K562 (cell line): Measurements from ENCODE around the gene PRKCB. TPM values are rescaled to one million over a fixed set of nuclear protein-coding genes. Genes with fewer than 3 reads are reported as not detected.

Source experiments
- ATAC-seq: fragments of 200-7000 bp; cut with Tn5 transposase; 3 replicates; pipeline ENCODE4 v1.9.1; 2020; ENCODE audit warnings: moderate library complexity
- BruUV-seq: library from RNA; stranded (reverse); fragments of 400-500 nt; replicated peaks from 2 replicates; lab custom pipeline; 2021; lab: Mats Ljungman, UMichigan
- CTCF ChIA-PET: fragments of 300-600 bp; formaldehyde crosslinking; extraction: SDS; loops from one replicate; lab custom pipeline; 2021; ENCODE audit warnings: low intra/inter-chr PET ratio; lab: Yijun Ruan, JAX
- POLR2A ChIA-PET: fragments of 300-600, 350-650 bp; sonication (Branson Sonifier 250); formaldehyde crosslinking; extraction: SDS; loops from one replicate; lab custom pipeline; 2021; ENCODE audit warnings: antibody characterized with exemption, inconsistent platforms; lab: Yijun Ruan, JAX
- DNase-seq, 4 experiments: peaks; one replicate each; pipeline versions ENCODE4 v3.0.0 to v3.0.0-alpha.2; 2011 to 2018; ENCODE audit warnings: low spot score in 3 of 4, mixed read lengths in 3 of 4; ENCODE audit errors: extremely low read depth in 1 of 4
- FAIRE-seq: peaks from 2 replicates; lab custom pipeline; 2011; peaks lifted over from hg19 to GRCh38; lab: Jason Lieb, UNC
- H2AFZ ChIP-seq: 2 replicates; pipeline ENCODE4 v1.6.0; 2011; ENCODE audit warnings: low read depth, low read length, control low read depth, inconsistent platforms
- H3K27ac ChIP-seq: fragments of 200-600 bp; 3 replicates; pipeline ENCODE4 v1.8.0; 2011; ENCODE audit warnings: low read depth, mild to moderate bottlenecking, control low read depth, inconsistent platforms, low read length, moderate library complexity, mixed read lengths; ENCODE audit errors: extremely low read depth
- H3K27me3 ChIP-seq, 2 experiments: fragments of 300-600 bp in 1 of 2; 2 replicates in 1 of 2; 3 replicates in 1 of 2; pipeline versions ENCODE4 v1.6.0 to v1.8.0; 2011; ENCODE audit warnings: inconsistent platforms in 2 of 2, low read length in 2 of 2, mild to moderate bottlenecking in 1 of 2, mixed read lengths in 1 of 2, moderate library complexity in 1 of 2; ENCODE audit not compliant: control insufficient read depth in 2 of 2, insufficient read depth in 2 of 2
- H3K36me3 ChIP-seq: fragments of 300-600 bp; 3 replicates; pipeline ENCODE4 v1.8.0; 2011; ENCODE audit warnings: mild to moderate bottlenecking, low read length, inconsistent platforms; ENCODE audit not compliant: control insufficient read depth, insufficient read depth
- H3K4me1 ChIP-seq, 2 experiments: fragments of 200-600 bp in 1 of 2; replicated peaks in 1 of 2; 2 replicates in 1 of 2; 3 replicates in 1 of 2; pipeline versions ENCODE4 v1.5.1 to v1.8.0; 2011; ENCODE audit warnings: inconsistent platforms in 2 of 2, low read length in 2 of 2, mild to moderate bottlenecking in 1 of 2, mixed read lengths in 1 of 2, moderate library complexity in 1 of 2; ENCODE audit not compliant: control insufficient read depth in 2 of 2, insufficient read depth in 2 of 2
- H3K4me2 ChIP-seq: 2 replicates; pipeline ENCODE4 v1.6.1; 2011; ENCODE audit warnings: low read length, control low read depth, inconsistent platforms, mixed read lengths; ENCODE audit not compliant: insufficient read depth
- H3K4me3 ChIP-seq: fragments of 200-600 bp; sonication (generic), shearing (Covaris generic); 2 replicates; pipeline ENCODE4 v1.5.1; 2016; ENCODE audit warnings: control low read depth, inconsistent platforms
- H3K79me2 ChIP-seq: fragments of 200-600 bp; 3 replicates; pipeline ENCODE4 v1.8.0; 2011; ENCODE audit warnings: low read length, inconsistent platforms; ENCODE audit not compliant: control insufficient read depth, insufficient read depth
- H3K9ac ChIP-seq, 2 experiments: 2 replicates each; pipeline versions ENCODE4 v1.6.0 to v1.6.1; 2011; ENCODE audit warnings: low read depth in 2 of 2, low read length in 2 of 2, control low read depth in 1 of 2, inconsistent platforms in 1 of 2, mild to moderate bottlenecking in 1 of 2, mixed read lengths in 1 of 2; ENCODE audit not compliant: insufficient read depth in 1 of 2
- H3K9me1 ChIP-seq: one replicate; pipeline ENCODE4 v1.6.0; 2011; ENCODE audit warnings: inconsistent platforms, mild to moderate bottlenecking, low read length, moderate library complexity; ENCODE audit not compliant: control insufficient read depth, insufficient read depth
- H3K9me3 ChIP-seq: replicated peaks from 2 replicates; pipeline ENCODE4 v1.5.1; 2011; ENCODE audit warnings: low read depth, low read length, inconsistent platforms; ENCODE audit not compliant: control insufficient read depth, insufficient read depth
- H4K20me1 ChIP-seq: replicated peaks from 2 replicates; pipeline ENCODE4 v1.6.1; 2011; ENCODE audit warnings: low read length, inconsistent platforms, mixed read lengths; ENCODE audit not compliant: control insufficient read depth, insufficient read depth
- BRD9 ChIP-seq: fragments of 450-650 bp; IDR thresholded peaks from 2 replicates; pipeline ENCODE4 v1.6.1; 2018; ENCODE audit warnings: low read depth; ENCODE audit not compliant: partially characterized antibody
- CREM ChIP-seq: IDR thresholded peaks from 2 replicates; pipeline ENCODE4 v1.6.1; 2014; ENCODE audit warnings: antibody characterized with exemption, low read depth
- PHF8 ChIP-seq: fragments of 200-600 bp; sonication (generic); IDR thresholded peaks from 2 replicates; pipeline ENCODE4 v1.6.1; 2012; ENCODE audit warnings: mixed run types, mild to moderate bottlenecking, inconsistent platforms, low read length, moderate library complexity, borderline replicate concordance
- POLR3A ChIP-seq: IDR thresholded peaks from 2 replicates; pipeline ENCODE4 v1.6.1; 2011; ENCODE audit warnings: borderline replicate concordance, mild to moderate bottlenecking, moderate library complexity; ENCODE audit not compliant: insufficient read length, insufficient read depth; ENCODE audit errors: extremely low read depth
- WGBS: fragments of 100-300 bp; shearing (Covaris generic); methylation state at CpG from one replicate; pipeline ENCODE4 v1.1.6; 2016; ENCODE audit warnings: low coverage, mixed read lengths; ENCODE audit not compliant: insufficient coverage; ENCODE audit errors: missing lambda C conversion rate; 5-methylcytosine and 5-hydroxymethylcytosine counted together
- in situ Hi-C: fragments of 300-500 bp; cut with MboI; formaldehyde crosslinking; loops from 4 replicates; pipeline ENCODE4 v1.15.0; 2018; ENCODE audit warnings: inconsistent platforms, mixed read lengths
- intact Hi-C: fragments of 100-400 bp; cut with micrococcal nuclease; formaldehyde crosslinking; loops from 2 replicates; pipeline ENCODE4 v1.14.2; 2022
- polyA plus RNA-seq, 8 experiments: library from polyadenylated mRNA; depleted of rRNA in 4 of 8; stranded (reverse) in 5 of 8; unstranded in 3 of 8; fragments of >200 nt; fragmentation: Nextera tagmentation in 2 of 8; fragmentation: Illumina TruSeq in 1 of 8; extraction: Ambion mirVana in 2 of 8; extraction: Trizol in 1 of 8; gene quantifications; 2 replicates each; pipeline versions ENCODE4 v1.2.1 to v1.2.3, GENCODE V29; 2011 to 2014; ENCODE audit warnings: inconsistent platforms in 1 of 8, missing spikeins in 1 of 8
- total RNA-seq, 7 experiments: library from RNA; depleted of rRNA in 6 of 7; stranded (reverse); fragments of >200 nt in 6 of 7; fragmentation: Illumina TruSeq in 2 of 7; extraction: Trizol in 2 of 7; gene quantifications; 2 replicates each; pipeline versions ENCODE4 v1.2.1 to v1.2.3, GENCODE V29; 2011 to 2021; ENCODE audit warnings: low replicate concordance in 1 of 7
- TF ChIP-seq, protein P1 (sequence below): sonication (generic); formaldehyde crosslinking; IDR thresholded peaks from 2 replicates; pipeline ENCODE4 v1.8.0; 2023; ENCODE audit warnings: missing genetic modification reagents, mild to moderate bottlenecking, borderline replicate concordance

The PRKCB gene
- total and polyA plus RNA-seq, 9 of the 15 experiments (the other 6 are each of a cell fraction or from before 2014, with no cell fraction given), result 49.9 to 276 (median 148) TPM

- TF ChIP-seq, protein P1, sequence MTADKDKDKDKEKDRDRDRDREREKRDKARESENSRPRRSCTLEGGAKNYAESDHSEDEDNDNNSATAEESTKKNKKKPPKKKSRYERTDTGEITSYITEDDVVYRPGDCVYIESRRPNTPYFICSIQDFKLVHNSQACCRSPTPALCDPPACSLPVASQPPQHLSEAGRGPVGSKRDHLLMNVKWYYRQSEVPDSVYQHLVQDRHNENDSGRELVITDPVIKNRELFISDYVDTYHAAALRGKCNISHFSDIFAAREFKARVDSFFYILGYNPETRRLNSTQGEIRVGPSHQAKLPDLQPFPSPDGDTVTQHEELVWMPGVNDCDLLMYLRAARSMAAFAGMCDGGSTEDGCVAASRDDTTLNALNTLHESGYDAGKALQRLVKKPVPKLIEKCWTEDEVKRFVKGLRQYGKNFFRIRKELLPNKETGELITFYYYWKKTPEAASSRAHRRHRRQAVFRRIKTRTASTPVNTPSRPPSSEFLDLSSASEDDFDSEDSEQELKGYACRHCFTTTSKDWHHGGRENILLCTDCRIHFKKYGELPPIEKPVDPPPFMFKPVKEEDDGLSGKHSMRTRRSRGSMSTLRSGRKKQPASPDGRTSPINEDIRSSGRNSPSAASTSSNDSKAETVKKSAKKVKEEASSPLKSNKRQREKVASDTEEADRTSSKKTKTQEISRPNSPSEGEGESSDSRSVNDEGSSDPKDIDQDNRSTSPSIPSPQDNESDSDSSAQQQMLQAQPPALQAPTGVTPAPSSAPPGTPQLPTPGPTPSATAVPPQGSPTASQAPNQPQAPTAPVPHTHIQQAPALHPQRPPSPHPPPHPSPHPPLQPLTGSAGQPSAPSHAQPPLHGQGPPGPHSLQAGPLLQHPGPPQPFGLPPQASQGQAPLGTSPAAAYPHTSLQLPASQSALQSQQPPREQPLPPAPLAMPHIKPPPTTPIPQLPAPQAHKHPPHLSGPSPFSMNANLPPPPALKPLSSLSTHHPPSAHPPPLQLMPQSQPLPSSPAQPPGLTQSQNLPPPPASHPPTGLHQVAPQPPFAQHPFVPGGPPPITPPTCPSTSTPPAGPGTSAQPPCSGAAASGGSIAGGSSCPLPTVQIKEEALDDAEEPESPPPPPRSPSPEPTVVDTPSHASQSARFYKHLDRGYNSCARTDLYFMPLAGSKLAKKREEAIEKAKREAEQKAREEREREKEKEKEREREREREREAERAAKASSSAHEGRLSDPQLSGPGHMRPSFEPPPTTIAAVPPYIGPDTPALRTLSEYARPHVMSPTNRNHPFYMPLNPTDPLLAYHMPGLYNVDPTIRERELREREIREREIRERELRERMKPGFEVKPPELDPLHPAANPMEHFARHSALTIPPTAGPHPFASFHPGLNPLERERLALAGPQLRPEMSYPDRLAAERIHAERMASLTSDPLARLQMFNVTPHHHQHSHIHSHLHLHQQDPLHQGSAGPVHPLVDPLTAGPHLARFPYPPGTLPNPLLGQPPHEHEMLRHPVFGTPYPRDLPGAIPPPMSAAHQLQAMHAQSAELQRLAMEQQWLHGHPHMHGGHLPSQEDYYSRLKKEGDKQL (CRISPR knock-in tag), result no peak
- no peak for TF ChIP-seq POLR3A
- TF ChIP-seq CREM, result no peak
- TF ChIP-seq, all 486 proteins: peak for 18
Measured at GRCh38 chr16:24116989-24117388, 281.2 kb downstream of the PRKCB start (continued).

- WGBS, result 90% methylated on average over 8 of the region's 8 CpGs
- FAIRE-seq (no peak), ATAC-seq (no peak), DNase-seq (no peak)
- no TSS peak for BruUV-seq
- Histone ChIP-seq H4K20me1 (no peaks in the 10 kb centered on the region), H3K4me2 (no peak overlapping the region), H3K27me3 (no peaks in the 10 kb centered on the region), H3K79me2 (no peaks in the 10 kb centered on the region; the same call in 2 of the 3 replicates), H3K9me1 (no peaks in the 10 kb centered on the region), H2AFZ (no peak overlapping the region), H3K9me3 (no peaks in the 10 kb centered on the region), H3K27ac (no peak overlapping the region), H3K36me3 (peaks cover 60% of the 10 kb centered on the region), H3K9ac (peak overlapping the region in 1 of 2 experiments; percentile 2; a peak in 1 of 4 replicates), H3K4me1 (peaks cover 10 to 24% of the 10 kb centered on the region in 2 experiments; a peak in 4 of 5 replicates), H3K4me3 (no peak overlapping the region)
- intact Hi-C loops, result no loop called here
- in situ Hi-C loops, result no loop called here
- CTCF ChIA-PET, result no interaction called here
- TF ChIP-seq BRD9 (no peak), PHF8 (no peak)
- POLR2A ChIA-PET, result interaction anchor here (0.9 to 1.6 kb wide), 3 partner anchors 16 to 55 kb away, joined by 4 to 7 read pairs (median 4); no protein-coding TSS in a partner anchor
Measured at GRCh38 chr16:24117680-24118079, 281.9 kb downstream of the PRKCB start.
